GM13977 (cell line): ENCODE data around the gene STK32B.

Source experiments
- DNase-seq: peaks from one replicate; pipeline ENCODE4 v3.0.0; 2012; ENCODE audit warnings: low spot score
- in situ Hi-C: fragments of 300-500 bp; cut with MboI; formaldehyde crosslinking; loops from one replicate; pipeline ENCODE4 v1.12.0; 2022; ENCODE audit warnings: low sequenced_read_pairs, low pct_unique_long_range_greater_than_20kb, mixed read lengths, inconsistent platforms; ENCODE audit not compliant: unreplicated experiment
- TF ChIP-seq, protein P1 (sequence below): IDR thresholded peaks from 2 replicates; pipeline ENCODE4 v1.5.1; 2012; ENCODE audit warnings: mild to moderate bottlenecking, control low read depth; ENCODE audit not compliant: insufficient read depth; ENCODE audit errors: extremely low read depth, missing control alignments

The STK32B gene

DNA sequence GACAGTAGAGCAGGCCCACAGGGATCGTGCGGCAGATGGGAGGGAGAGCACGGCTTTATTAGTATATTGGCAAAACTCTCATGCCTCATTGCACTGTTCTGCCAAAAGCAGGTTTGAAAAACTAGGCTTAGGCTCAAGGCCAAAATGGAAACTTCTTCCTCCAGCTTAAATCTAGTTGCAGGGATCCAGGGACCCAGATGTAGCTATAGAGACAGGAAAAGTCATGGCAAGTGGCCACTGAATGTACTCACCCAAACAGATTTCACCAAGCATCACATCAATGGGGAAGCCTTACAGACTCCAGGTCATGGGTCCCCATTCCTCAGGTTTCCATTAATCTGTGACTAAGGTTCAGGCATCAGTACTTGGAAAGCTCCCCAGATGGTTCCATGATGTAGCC is 149.2 kb downstream of the STK32B start:
- in situ Hi-C loops: no loop called here

DNA sequence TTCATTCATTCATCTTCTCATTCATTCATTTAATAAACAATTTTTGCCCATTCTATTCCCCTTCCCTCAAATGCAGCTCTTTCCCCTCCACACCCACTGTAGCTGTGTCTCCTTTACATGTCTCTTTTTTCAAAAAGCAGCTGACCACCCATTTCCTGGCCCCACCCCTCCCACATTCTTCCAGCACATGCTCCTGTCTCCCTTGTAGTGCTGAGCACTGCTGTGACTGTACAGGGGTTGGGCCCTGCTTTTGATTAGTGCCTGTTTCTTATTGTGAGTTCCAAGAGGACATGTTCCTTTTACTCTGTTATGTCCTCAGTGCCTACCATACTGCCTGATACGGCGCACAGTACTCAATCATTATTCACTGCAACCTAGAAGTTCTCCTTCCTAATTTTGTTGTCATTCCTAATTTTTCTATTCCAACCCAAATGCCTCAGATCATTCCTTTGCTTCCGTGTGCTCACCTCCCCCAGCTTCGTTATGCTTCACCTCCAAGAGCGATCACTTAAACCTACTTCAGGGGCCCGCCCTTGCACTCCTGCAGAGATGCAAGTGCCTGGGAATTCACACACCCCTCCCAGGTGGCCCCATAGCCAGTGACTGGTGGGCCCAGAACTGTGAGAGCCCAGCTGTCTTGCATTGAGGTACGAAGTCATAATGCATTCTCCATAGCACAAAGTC is 152.2 kb downstream of the STK32B start:
- in situ Hi-C loops: no loop called here
- no peak for DNase-seq
- TF ChIP-seq, protein P1, sequence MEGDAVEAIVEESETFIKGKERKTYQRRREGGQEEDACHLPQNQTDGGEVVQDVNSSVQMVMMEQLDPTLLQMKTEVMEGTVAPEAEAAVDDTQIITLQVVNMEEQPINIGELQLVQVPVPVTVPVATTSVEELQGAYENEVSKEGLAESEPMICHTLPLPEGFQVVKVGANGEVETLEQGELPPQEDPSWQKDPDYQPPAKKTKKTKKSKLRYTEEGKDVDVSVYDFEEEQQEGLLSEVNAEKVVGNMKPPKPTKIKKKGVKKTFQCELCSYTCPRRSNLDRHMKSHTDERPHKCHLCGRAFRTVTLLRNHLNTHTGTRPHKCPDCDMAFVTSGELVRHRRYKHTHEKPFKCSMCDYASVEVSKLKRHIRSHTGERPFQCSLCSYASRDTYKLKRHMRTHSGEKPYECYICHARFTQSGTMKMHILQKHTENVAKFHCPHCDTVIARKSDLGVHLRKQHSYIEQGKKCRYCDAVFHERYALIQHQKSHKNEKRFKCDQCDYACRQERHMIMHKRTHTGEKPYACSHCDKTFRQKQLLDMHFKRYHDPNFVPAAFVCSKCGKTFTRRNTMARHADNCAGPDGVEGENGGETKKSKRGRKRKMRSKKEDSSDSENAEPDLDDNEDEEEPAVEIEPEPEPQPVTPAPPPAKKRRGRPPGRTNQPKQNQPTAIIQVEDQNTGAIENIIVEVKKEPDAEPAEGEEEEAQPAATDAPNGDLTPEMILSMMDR: no peak

More for the DNA sequence above, 149.2 kb downstream of the STK32B start:
- TF ChIP-seq, protein P1: no peak
- no peak for DNase-seq

DNA sequence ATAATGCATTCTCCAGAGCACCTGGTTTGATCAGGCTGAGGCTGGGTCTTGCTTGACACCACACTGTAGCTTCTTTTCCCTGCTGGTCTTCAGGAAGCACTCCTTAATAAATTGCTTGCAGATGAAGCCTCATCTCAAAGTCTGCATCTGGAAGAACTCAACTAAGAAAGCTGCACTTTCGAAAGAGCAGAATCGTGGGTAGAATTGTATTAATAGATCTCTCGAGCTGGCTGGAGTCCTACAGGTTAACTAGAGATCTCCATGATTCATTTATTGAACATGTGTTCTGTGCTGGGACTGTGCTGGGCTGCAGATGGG is 152.7 kb downstream of the STK32B start:
- in situ Hi-C loops: no loop called here
- DNase-seq: no peak
- TF ChIP-seq, protein P1: no peak

DNA sequence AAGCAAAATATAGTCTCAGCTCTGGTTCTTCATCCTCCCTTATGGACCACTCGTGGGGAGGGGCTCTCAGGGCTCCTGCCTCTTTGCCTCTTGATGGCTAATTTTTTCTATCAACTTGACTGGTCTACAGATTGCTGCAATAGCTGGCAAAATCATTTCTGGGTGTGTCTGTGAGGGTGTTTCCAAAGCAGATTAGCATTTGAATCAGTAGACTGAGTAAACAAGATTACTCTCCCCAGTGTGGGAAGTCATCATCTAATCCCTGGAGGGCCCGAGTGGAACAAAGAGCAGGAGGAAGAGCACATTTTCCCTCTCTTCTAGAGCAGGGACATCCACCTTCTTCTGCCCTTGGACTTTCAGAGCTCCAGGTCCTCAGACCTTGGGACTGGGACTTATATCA is 153.5 kb downstream of the STK32B start:
- TF ChIP-seq, protein P1: no peak
- no peak for DNase-seq
- in situ Hi-C loops: no loop called here

DNA sequence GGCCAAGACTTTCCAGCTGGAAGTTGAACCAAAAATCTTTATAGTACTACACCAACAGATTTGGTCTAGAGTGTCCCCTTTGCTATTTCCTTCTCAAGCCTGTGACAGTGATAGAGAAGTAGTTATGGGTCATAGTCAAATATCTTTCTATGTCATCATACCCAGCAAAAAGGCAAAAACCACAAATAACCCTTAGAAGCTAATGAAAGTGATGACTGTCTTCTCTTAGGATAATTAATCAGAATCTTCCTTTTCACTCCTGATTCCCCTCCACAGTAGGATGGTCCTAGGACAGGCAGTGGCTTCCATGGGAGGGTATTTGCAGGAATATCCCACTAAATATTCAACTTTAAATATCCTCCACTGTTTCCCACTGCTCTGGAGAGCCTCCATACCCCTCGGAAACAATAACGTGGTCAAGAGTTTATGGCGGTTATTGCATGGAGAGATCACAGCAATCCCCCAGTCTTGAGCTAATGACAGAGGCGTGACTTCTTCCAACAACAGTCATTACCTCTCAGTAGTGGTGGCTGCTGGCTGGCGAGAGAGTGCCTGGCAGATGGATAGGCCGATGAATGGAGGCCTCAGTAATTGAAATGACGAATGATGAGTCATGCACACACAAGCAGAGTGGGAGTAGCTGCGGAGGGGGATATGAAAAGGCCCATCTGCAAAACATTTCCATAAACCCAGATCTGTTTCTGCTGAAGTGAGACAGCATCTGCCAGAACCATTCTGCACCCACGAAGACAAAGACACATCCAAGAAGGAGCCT is 154.9 kb downstream of the STK32B start:
- no peak for DNase-seq
- in situ Hi-C loops: no loop called here
- TF ChIP-seq, protein P1: no peak

DNA sequence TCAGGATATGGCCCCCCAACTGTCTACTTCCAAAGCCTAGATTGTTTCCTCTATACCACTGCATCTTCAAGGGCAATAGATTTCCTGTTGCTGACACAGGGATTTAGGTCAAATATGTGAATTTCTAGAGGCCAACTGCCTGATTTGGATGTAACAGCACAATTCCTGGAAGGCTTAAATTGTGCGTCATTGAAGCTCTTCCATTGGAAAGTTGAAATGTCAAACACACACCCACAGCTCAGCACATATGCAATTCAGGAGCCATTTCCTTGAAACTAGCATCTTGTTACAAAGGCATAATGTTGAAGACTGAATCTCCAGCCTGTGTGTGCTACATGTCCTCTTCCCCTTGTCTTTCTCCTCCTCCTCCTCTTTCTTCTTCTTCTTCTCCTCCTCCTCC is 158.6 kb downstream of the STK32B start:
- TF ChIP-seq, protein P1: no peak
- DNase-seq: no peak
- in situ Hi-C loops: no loop called here
